Calu3 (cell line): Measurements from ENCODE around the gene AMPD3. TPM values are rescaled to one million over a fixed set of nuclear protein-coding genes. Genes with fewer than 3 reads are reported as not detected.

ENCODE experiments used
- BruUV-seq: library from RNA; stranded (reverse); fragments of 400-500 nt; replicated peaks from 2 replicates; lab custom pipeline; 2021; lab: Mats Ljungman, UMichigan
- CTCF ChIA-PET: fragments of 300-600 bp; sonication (Branson Sonifier 250); formaldehyde crosslinking; loops from one replicate; lab custom pipeline; 2022; ENCODE audit warnings: antibody characterized with exemption; lab: Charles Lee
- DNase-seq: peaks from one replicate; pipeline ENCODE4 v3.0.0; 2022
- H3K27ac Mint-ChIP-seq: one replicate; pipeline ENCODE4 v1.8.0; 2022; ENCODE audit warnings: mixed read lengths; ENCODE audit not compliant: unreplicated experiment
- H3K27me3 Mint-ChIP-seq: one replicate; pipeline ENCODE4 v1.8.0; 2022; ENCODE audit warnings: mixed read lengths; ENCODE audit not compliant: unreplicated experiment
- H3K36me3 Mint-ChIP-seq: one replicate; pipeline ENCODE4 v1.8.0; 2022; ENCODE audit warnings: mild to moderate bottlenecking, moderate library complexity, mixed read lengths; ENCODE audit not compliant: insufficient read depth, unreplicated experiment
- H3K4me1 Mint-ChIP-seq: one replicate; pipeline ENCODE4 v1.8.0; 2022; ENCODE audit warnings: mild to moderate bottlenecking, low read depth, mixed read lengths; ENCODE audit not compliant: unreplicated experiment
- H3K4me3 Mint-ChIP-seq: one replicate; pipeline ENCODE4 v1.8.0; 2022; ENCODE audit warnings: mild to moderate bottlenecking, low read depth, moderate library complexity, mixed read lengths; ENCODE audit not compliant: unreplicated experiment
- H3K9me3 Mint-ChIP-seq: one replicate; pipeline ENCODE4 v1.8.0; 2022; ENCODE audit warnings: low read depth, mixed read lengths; ENCODE audit not compliant: unreplicated experiment
- intact Hi-C: fragments of 100-400 bp; cut with micrococcal nuclease; formaldehyde crosslinking; loops from one replicate; pipeline ENCODE4 v1.10.0; 2022; ENCODE audit not compliant: unreplicated experiment
- total RNA-seq: library from RNA; stranded (reverse); gene quantifications from 2 replicates; pipeline ENCODE4 v1.2.3, GENCODE V29; 2022
- TF ChIP-seq, protein P1 (sequence below): fragments of 200-600 bp; IDR thresholded peaks from one replicate; pipeline ENCODE4 v1.8.0; 2022; ENCODE audit warnings: antibody characterized with exemption; ENCODE audit not compliant: unreplicated experiment

AMPD3 gene
- total RNA-seq, 1 experiment from 2014 or later: 2.1 TPM

DNA sequence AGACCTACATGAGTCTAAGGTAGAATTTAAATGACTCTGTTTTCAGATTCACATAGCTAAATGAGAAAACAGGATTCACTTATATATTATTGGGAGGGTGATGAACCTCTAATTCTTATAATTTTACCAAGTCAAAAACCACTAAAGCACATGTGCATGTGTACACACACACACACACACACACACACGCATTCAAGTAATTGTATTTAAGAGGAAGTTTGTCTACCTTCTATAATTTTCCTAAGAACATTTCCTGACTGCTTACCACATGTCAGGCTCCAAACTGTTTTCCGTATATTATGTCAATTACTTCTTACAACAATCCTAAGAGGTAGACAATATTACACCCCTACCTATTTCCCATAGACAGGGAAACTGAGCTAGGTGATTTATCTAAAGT lies 79.3 kb downstream of the AMPD3 start:
- no peak overlapping the region for H3K27ac Mint-ChIP-seq
- no peaks in the 10 kb centered on the region for H3K27me3 Mint-ChIP-seq
- no peaks in the 10 kb centered on the region for H3K36me3 Mint-ChIP-seq
- CTCF ChIA-PET: interaction anchor here (0.6 kb wide), 1 partner anchor 122 kb away, joined by 4 read pairs; no protein-coding TSS in a partner anchor
- intact Hi-C loops: no loop called here
- BruUV-seq: no TSS peak
- peaks cover 15% of the 10 kb centered on the region for H3K4me1 Mint-ChIP-seq
- H3K4me3 Mint-ChIP-seq: no peak overlapping the region
- no peak for DNase-seq
- H3K9me3 Mint-ChIP-seq: no peaks in the 10 kb centered on the region
- TF ChIP-seq, protein P1, sequence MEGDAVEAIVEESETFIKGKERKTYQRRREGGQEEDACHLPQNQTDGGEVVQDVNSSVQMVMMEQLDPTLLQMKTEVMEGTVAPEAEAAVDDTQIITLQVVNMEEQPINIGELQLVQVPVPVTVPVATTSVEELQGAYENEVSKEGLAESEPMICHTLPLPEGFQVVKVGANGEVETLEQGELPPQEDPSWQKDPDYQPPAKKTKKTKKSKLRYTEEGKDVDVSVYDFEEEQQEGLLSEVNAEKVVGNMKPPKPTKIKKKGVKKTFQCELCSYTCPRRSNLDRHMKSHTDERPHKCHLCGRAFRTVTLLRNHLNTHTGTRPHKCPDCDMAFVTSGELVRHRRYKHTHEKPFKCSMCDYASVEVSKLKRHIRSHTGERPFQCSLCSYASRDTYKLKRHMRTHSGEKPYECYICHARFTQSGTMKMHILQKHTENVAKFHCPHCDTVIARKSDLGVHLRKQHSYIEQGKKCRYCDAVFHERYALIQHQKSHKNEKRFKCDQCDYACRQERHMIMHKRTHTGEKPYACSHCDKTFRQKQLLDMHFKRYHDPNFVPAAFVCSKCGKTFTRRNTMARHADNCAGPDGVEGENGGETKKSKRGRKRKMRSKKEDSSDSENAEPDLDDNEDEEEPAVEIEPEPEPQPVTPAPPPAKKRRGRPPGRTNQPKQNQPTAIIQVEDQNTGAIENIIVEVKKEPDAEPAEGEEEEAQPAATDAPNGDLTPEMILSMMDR: no peak

DNA sequence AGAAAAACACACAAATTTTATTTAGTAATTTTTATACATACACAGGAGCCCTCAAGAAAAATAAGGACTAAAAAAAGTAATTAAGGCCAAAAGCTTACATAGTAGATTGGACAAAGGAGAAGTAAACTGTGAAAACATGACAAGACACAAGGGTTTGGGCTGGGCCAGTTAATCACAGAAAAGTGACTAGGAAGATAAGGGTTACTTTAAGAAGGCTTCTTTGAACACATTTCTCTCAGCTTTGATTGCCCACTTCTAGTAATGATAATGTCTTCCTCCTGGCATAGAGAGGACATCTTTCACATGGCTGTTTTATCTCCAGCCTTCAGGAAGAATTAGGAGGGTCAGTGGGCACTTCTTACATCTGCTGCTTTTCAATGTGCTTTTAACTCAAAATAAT lies 82.5 kb downstream of the AMPD3 start:
- H3K27me3 Mint-ChIP-seq: no peaks in the 10 kb centered on the region
- intact Hi-C loops: no loop called here
- H3K4me3 Mint-ChIP-seq: no peak overlapping the region
- peaks cover 24% of the 10 kb centered on the region for H3K4me1 Mint-ChIP-seq
- H3K27ac Mint-ChIP-seq: no peak overlapping the region
- DNase-seq: no peak
- H3K36me3 Mint-ChIP-seq: peaks cover 22% of the 10 kb centered on the region
- TF ChIP-seq, protein P1: no peak
- CTCF ChIA-PET: no interaction called here
- no peaks in the 10 kb centered on the region for H3K9me3 Mint-ChIP-seq
- no TSS peak for BruUV-seq

DNA sequence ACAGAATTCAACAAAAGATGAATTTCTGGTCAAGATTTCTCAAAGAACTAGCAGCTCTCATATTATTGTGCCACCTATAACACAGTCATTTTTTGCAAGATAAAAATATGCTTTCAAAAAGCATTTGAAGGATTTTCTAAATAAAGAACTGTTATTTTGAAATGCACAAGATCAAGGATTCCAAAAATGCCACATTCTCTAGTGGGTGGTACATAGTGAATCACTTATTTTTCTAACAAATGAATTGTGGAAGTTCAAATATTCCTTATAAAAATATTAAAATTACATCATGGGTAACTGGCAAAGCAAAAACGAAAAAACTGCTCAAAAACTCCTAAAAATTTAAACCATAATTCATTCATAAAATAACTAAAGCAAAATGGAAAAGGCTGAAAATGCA lies 83.9 kb downstream of the AMPD3 start:
- no peaks in the 10 kb centered on the region for H3K27me3 Mint-ChIP-seq
- no peaks in the 10 kb centered on the region for H3K9me3 Mint-ChIP-seq
- H3K4me3 Mint-ChIP-seq: no peak overlapping the region
- CTCF ChIA-PET: no interaction called here
- H3K36me3 Mint-ChIP-seq: peaks cover 22% of the 10 kb centered on the region
- intact Hi-C loops: no loop called here
- H3K4me1 Mint-ChIP-seq: peaks cover 24% of the 10 kb centered on the region
- no TSS peak for BruUV-seq
- H3K27ac Mint-ChIP-seq: no peak overlapping the region
- no peak for DNase-seq
- TF ChIP-seq, protein P1: no peak

DNA sequence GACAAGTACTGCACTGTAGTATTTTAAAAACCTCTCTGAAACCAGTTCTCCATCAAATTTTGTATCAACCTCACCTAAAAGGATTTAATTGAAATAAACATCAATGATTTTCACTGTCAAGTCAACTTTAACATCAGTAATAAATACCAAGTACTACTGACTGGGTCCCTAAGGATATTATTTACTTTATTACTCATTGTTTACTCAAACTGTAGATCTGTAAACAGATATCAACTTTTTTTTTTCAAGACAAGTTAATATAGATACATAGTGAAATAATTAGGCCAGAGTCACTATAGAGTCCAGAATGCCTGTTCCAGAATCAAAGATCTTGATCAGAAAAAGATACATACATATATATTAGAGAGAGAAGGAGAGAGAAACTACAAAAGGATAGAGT lies 84.3 kb downstream of the AMPD3 start:
- Mint-ChIP-seq H3K27me3 (no peaks in the 10 kb centered on the region), H3K4me3 (peak overlapping the region; percentile 69), H3K4me1 (peaks cover 24% of the 10 kb centered on the region), H3K36me3 (peaks cover 22% of the 10 kb centered on the region), H3K9me3 (no peaks in the 10 kb centered on the region), H3K27ac (peak overlapping the region; percentile 48)
- CTCF ChIA-PET: interaction anchor here (0.6 kb wide), 2 partner anchors 337 to 1707 kb away, joined by 3 to 4 read pairs; no protein-coding TSS in a partner anchor
- intact Hi-C loops: no loop called here
- TF ChIP-seq, protein P1: no peak
- BruUV-seq: no TSS peak
- no peak for DNase-seq
